Stimulated activated CD8-positive, alpha-beta memory T cell treated with anti-CD3 and anti-CD28 coated beads, Interleukin-4, amount 100 ng/mL, for 48 hours (primary cell): ENCODE results near the gene TNNT3.
A peak's percentile ranks its signal among the peaks of the same experiment; 100 is the strongest.
"Not testable (repeated sequence)": the region's sequence is repeated elsewhere in the genome, so short reads cannot be mapped to it uniquely, and the experiment has no call there.

Source experiments
- DNase-seq: peaks from one replicate; pipeline ENCODE4 v3.0.0-alpha.2; 2020

Gene TNNT3

GRCh38 chr11:1919391-1920127, at the start of gene TNNT3:
TSS of gene TNNT3 (plus strand) at chr11:1919703. CDS start at chr11:1922875, 3,172 bp downstream.
- DNase-seq, result no peak

DNA sequence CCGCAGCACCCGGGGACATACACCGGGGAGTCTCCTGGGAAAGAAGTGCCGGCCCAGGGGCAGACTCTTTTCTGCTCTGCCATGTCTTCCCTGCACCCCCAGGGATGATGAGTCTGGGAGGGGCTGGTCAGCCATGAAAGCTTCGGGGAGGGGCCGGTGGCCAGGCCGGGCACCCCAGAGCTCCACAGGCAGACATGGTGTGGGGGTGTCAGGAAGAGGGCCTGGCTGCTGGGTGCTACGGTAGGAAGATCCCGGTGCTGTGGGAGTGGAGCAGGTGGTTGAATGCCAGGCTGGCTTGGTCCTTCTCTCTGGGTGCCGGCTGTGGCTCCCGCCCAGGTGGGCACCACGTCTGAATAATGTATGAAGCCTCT, 49.2 kb upstream of the TNNT3 start:
- no peak for DNase-seq

DNA sequence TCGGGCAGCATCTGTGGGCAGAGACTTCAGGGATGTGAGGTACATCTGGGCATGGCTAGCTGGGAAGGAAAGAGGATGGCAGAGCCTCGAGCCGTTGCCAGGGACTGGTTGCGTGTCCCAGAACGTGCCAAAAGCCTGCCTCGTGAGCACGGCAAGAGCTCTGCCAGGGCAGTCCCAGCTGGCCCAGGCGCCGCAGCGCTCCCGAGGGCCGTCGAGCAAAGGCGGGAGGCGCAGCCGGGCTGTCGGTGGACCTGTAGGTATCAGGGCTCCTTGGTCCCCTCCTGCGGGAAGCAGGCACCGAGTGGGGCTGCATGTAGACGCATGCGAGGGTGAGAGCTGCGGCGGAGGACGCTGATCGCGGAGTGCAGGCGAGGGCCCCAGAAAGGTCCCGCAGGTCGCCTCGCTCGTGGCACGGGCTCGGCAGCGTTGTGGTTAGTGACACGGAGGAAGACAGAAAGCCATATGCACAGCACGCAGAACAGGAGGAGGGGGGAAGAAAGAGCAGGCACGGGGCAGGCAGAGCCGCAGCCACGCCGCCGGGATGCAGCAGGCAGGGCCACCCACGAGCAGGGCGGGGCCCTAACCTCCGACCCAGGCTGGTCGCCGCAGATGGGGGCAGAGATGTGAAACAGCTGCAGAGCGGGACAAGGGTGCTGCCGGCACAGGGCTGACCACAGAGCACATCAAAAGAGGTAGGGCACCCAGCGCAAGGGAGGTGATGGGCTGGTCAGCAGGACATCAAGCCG, 48.6 kb upstream of the TNNT3 start:
- DNase-seq, result peak; percentile 52

- no peak for DNase-seq
These were observed 48.0 kb upstream of the TNNT3 start for GRCh38 chr11:1871531-1871930.

- no peak for DNase-seq
These were observed 47.1 kb upstream of the TNNT3 start for GRCh38 chr11:1872267-1872985.

DNA sequence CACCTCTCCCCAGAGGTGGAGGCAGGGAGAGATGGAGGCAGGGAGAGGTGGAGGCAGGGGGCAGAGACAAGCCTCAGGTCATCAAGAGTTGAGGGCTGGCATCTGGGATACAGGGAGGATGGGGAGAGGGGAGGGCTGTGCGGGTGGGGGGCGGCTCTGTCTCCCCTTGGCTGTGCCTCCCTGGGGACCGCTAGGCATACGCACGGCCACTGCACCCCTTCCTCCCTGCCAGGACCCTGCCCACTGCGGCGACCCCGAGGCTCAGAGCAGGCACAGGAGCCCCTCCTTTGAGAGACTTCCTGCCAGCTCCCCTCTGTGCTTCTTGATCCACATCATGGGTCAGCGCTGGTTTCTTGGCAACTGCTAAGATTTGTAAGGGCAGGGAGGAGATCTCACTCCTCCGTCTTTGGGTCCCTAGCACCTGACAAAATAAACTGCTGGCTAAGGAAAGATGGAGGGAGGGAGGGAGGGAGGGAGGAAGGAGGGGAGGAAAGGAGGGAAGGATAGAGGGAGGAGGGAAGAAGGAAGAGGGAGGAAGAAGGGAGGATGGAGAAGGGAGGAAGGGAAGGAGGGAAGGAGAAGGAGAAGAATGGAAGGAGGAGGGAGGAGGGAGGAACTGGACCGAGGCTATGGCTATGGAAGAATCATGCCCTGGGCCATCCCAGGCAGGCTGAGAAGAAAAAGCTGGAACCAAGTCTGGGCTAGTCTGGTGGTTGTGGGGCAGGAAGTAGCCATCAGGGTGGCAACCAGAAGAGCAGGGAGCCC, 46.3 kb upstream of the TNNT3 start:
- DNase-seq, result no peak

DNA sequence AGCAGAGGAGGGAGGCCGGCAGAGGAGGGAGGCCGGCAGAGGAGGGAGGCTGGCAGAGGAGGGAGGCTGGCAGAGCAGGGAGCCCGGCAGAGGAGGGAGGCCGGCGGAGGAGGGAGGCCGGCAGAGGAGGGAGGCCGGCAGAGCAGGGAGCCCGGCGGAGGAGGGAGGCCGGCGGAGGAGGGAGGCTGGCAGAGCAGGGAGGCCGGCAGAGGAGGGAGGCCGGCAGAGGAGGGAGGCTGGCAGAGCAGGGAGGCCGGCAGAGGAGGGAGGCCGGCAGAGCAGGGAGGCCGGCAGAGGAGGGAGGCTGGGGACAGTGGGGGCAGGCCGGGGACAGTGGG, 45.7 kb upstream of the TNNT3 start:
- not testable (repeated sequence) for DNase-seq

DNA sequence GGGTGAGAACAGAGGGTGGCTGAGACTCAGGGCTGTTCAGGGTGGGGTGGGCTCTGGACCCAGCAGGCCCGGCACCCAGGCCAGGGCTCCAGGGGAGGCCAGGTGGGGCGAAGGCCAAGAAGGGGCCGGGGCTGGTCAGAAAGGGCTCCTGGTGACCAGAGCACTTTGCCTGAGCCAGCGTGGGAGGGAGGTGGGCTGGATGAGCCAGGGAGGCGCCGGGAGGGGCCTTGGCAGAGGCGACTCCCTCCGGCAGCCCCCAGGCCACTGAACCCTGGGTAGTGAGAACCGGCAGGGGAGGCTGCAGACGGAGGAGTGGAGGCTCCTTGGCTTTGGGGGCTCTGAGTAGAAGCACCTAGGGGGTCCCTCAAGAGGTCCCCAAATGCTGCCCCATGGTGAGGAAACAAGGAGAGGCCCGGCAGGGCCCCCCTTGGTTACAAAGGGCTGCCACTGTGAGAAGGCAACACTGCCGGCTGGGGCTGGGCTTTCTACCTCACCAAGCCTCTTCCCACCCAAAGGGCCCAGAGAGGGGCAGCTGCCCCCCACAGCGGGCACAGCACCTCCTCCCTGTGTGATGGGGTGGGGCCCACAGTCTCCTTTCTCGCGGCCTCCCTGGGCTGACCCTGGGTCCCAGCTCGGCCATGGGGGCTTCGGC, 44.9 kb upstream of the TNNT3 start:
- not testable (repeated sequence) for DNase-seq

GRCh38 chr11:1875093-1875850, 44.2 kb upstream of the TNNT3 start:
- no peak for DNase-seq

DNA sequence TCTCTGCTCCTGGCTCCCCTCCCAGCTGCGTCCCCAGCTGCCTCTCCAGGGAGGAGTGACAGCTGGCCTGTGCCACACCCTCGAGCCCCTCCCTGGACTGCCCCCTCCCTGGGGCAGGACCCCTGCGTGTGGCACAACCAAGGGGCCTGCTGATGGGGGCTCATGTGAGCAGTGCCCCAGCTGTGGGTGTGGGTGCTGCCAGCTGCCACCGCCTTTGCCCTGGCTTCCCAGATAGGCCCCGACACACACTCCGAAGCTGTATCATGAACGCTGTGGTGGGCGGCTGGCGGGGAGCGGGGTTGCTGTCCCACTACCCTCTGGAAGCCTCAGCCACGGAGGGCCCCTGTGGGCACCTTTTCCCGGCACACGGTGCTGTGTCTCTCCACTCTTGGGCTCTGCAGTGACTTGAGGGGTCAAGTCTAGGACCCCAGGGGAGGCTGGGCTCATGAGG, 43.6 kb upstream of the TNNT3 start:
- DNase-seq, result not testable (repeated sequence)

GRCh38 chr11:1876361-1877063, 43.0 kb upstream of the TNNT3 start:
- peak; percentile 59 for DNase-seq

DNA sequence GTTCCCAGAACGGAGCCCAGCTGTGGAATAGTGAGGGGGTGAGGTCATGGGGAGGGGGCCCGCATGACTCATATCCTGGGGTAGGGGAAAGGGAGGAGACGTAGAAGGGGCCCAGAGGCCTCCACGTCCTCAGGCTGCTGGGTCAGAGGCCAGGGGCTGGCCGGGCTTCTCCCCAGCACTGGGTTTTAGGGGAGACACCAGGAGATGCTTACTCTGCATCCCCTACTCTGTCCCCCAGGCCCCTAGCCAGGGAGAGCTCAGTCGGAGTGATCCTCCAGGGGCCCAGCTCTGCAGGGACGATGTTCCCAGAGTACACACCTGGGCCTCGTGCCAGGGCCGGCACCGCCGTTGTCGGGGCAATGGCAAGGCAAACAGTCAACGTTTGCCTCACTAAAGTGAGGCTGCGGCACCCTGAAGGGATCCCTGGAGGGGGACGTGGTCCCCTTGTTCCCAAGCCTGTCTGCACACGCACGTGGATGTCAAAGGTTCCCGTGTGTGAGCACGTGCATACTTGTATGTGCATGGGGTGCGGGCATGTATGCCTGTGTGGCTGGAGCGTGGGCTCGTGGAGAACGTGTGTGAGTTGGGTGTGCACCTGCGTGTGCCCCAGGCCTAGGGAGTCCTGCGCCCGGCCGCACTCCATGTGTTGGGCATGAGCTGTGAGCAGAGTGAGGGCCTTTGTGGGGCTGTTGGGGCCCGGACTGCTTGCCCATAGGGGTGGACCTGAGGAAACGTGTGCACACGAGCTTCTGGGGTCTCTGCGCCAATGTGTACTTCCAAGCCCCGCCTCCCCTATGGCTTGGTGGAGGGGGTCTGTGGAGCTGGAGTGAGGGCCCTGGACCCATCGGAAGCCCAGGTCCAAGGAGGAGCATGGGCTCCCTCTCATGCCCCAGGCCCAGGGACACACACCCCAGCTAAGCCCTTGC, 42.0 kb upstream of the TNNT3 start:
- no peak for DNase-seq

DNA sequence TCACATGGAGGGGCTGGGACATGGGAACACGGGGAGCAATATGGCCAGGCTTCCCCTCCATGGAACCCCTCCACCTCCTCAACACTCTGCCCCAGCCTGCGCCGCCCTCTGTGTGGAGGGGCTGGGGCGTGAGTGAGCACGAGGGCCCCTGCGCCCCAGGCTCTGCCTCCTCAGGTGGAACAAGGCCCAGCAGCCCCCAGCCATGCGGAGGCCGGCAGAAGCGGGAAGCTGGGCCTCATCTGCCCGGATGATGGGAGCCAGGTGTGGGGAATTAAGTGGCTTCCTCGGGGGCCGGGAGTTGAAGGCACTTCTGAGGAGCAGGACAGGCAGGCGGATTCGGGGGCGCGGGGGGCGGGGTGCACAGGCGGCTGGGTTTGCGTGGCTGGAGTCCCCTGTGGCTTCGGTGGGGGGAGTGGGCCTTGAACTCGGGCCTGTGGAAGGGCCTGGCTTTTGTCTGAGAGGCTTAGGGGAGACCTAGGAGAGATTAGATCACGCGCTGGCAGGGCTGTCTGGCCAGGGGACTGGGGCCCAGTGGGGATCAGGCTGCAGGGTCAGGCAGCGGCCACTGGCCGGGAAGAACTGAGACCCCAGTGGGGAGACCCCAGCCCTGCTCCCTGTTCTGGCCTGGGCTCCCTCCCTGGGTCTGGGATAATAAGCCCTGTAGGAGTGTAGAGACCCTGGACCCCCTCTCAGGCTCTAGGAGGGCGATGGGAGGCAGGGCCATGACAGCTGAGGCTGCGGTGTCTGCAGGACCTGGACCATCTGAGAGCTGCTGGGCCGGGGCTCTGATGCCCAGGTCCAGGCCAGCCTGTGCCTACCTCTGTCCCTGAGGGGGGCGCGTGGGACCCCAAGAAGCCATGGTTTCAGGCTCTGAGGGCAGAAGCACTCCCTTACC, 41.1 kb upstream of the TNNT3 start:
- DNase-seq, result no peak

DNA sequence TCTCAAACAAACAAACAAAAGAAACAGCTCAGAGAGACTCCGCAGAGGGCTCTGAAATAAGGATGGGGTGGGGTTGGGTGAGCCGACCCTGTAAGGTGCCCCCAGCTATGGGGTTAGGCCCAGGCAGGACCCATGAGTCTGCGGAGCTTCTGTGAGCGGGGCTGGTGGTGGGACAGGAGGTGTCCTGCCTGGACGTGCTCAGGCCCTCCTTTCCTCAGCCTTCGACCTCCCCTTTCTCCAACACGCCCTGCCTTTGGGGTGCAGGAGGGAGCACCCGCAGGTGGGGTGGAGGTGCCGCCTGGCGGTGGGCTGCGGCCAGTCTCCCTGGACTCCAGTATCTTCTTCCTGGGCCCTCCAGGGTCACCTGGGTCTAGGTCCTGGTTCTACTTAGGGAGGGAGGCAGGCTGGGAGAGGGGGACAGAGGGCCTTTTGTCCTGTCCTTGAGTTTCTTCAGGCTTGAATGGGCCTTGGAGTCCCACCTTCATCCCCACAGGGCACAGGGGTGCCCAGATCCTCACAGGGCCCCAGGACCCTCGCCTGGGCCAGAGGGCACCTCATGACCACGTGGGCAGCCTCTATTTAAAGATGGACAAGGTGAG, 40.1 kb upstream of the TNNT3 start:
- no peak for DNase-seq

- no peak for DNase-seq
These were observed 39.4 kb upstream of the TNNT3 start for GRCh38 chr11:1879941-1880720.

- DNase-seq, result no peak
These were observed 38.6 kb upstream of the TNNT3 start for GRCh38 chr11:1880746-1881441.
